HG03060 (cell line): ENCODE data around the gene FICD.
A peak's percentile ranks its signal among the peaks of the same experiment; 100 is the strongest.
"Not testable (repeated sequence)": the region's sequence is repeated elsewhere in the genome, so short reads cannot be mapped to it uniquely, and the experiment has no call there.

ENCODE experiments used
- ATAC-seq: cut with Tn5 transposase; IDR thresholded peaks from one replicate; pipeline ENCODE4 v1.9.1; 2021; ENCODE audit warnings: low read depth, moderate number of reproducible peaks; ENCODE audit not compliant: unreplicated experiment

The FICD gene

GRCh38 chr12:108531929-108532848 is 17.1 kb downstream of the FICD start:
- no peak for ATAC-seq

GRCh38 chr12:108538146-108538545 is 23.1 kb downstream of the FICD start:
- ATAC-seq, result no peak

GRCh38 chr12:108538616-108539195 is 23.6 kb downstream of the FICD start:
- no peak for ATAC-seq

- no peak for ATAC-seq
Observed at GRCh38 chr12:108542320-108542719, 27.2 kb downstream of the FICD start.

GRCh38 chr12:108543652-108544051 is 28.6 kb downstream of the FICD start:
- ATAC-seq, result no peak

- no peak for ATAC-seq
Observed at GRCh38 chr12:108547686-108548085, 32.6 kb downstream of the FICD start.

GRCh38 chr12:108548954-108549521 is 34.0 kb downstream of the FICD start:
- no peak for ATAC-seq

- no peak for ATAC-seq
Observed at GRCh38 chr12:108551535-108551934, 36.5 kb downstream of the FICD start.

GRCh38 chr12:108553799-108554198 is 38.7 kb downstream of the FICD start:
- ATAC-seq, result no peak

- ATAC-seq, result not testable (repeated sequence)
Observed at GRCh38 chr12:108555383-108555782, 40.3 kb downstream of the FICD start.

- ATAC-seq, result no peak
Observed at GRCh38 chr12:108559007-108559655, 44.1 kb downstream of the FICD start.

- no peak for ATAC-seq
Observed at GRCh38 chr12:108559748-108560147, 44.7 kb downstream of the FICD start.

- ATAC-seq, result no peak
Observed at GRCh38 chr12:108560321-108560721, 45.2 kb downstream of the FICD start.

GRCh38 chr12:108560752-108561719 is 46.0 kb downstream of the FICD start, which contains the start of gene SART3:
Gene SART3, minus strand, starts transcription at chr12:108561173. Its CDS starts 19 bp downstream, at chr12:108561154.
- peak; percentile 35 for ATAC-seq

- no peak for ATAC-seq
Observed at GRCh38 chr12:108561852-108562347, 46.8 kb downstream of the FICD start.

GRCh38 chr12:108562348-108563135 is 47.5 kb downstream of the FICD start, which contains the start of gene ISCU:
Gene ISCU, plus strand, starts transcription at chr12:108562596. Its CDS starts 27 bp downstream, at chr12:108562623.
- ATAC-seq, result peak; percentile 33

- ATAC-seq, result peak; percentile 22
Observed at GRCh38 chr12:108563136-108563803, 48.2 kb downstream of the FICD start.

GRCh38 chr12:108563804-108564151 is 48.7 kb downstream of the FICD start:
- no peak for ATAC-seq
